Measurements from ENCODE around the gene PPFIA2. TPM values are rescaled to one million over a fixed set of nuclear protein-coding genes. Genes with fewer than 3 reads are reported as not detected.

PPFIA2 gene
- not detected for polyA plus RNA-seq

GRCh38 chr12:81759190-81760051, at the start of gene PPFIA2:
Gene PPFIA2, minus strand, starts transcription at chr12:81759350.
- Mint-ChIP-seq H3K4me1 (peaks cover 9 to 18% of the 10 kb centered on the region in 2 donors), H3K4me3 (peak within 1 kb of the TSS; percentile 58 to 76 (median 68)), H3K9me3 (peaks cover 0 to 5% (median 0%) of the 10 kb centered on the region in 6 donors), H3K27ac (no peak within 1 kb of the TSS), H3K36me3 (no peaks in the 10 kb centered on the region), H3K27me3 (ENCODE audit: low read depth in 3 of 3) (peaks cover 5 to 14% (median 5%) of the 10 kb centered on the region in 3 donors)
- DNase-seq = no peak

- Mint-ChIP-seq H3K9me3 (peaks cover 0 to 3% (median 0%) of the 10 kb centered on the region in 6 donors), H3K27me3 (ENCODE audit: low read depth in 3 of 3) (peaks cover 0 to 12% (median 0%) of the 10 kb centered on the region in 3 donors), H3K27ac (no peak overlapping the region), H3K36me3 (no peaks in the 10 kb centered on the region), H3K4me3 (no peak overlapping the region), H3K4me1 (no peaks in the 10 kb centered on the region)
- no peak for DNase-seq
Measured at GRCh38 chr12:81800298-81801148, 41.4 kb upstream of the PPFIA2 start.

DNA sequence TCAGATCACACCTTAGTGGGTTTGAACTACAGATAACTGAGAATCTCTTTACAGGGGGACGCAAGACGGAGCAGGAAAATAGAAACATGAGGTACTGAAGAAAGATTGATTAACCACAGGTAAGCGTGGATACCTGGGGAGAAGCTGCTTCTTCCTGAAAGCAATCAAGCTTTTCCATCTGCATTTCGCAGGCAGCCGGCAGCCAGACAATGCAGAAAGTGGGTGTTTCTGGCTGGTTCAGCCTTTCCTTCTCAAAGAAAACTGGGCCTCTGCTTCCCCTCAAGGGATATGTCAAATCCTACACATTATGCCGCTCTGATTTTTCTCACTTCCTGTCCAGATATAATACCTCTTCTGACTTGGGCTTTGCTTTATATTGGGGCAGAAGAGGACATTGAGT, 39.1 kb upstream of the PPFIA2 start:
- no peak for DNase-seq
- no peak overlapping the region for H3K4me3 Mint-ChIP-seq
- H3K27ac Mint-ChIP-seq = no peak overlapping the region
- no peaks in the 10 kb centered on the region for H3K36me3 Mint-ChIP-seq
- peaks cover 0 to 10% (median 0%) of the 10 kb centered on the region in 3 donors for H3K27me3 Mint-ChIP-seq (ENCODE audit: low read depth in 3 of 3)
- no peaks in the 10 kb centered on the region for H3K4me1 Mint-ChIP-seq
- peaks cover 0 to 3% (median 0%) of the 10 kb centered on the region in 6 donors for H3K9me3 Mint-ChIP-seq

DNA sequence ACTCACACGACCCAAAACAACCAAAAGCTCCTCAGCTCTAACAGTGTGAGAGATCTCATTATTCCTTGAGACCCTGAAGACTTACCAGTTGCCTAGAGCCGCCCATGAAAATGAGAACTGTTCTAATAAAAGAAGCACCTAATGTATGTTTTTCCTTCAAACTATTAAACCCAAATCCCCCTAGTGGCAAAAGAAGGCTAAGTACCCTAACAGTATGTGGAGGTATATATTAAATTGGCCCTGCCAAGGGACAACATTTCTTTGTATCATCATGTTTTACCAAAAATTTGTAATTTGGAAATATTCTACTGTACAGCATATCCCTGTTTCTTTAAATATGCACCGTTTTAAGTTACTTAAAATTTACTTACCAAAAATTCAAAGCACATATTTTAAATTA, 38.0 kb upstream of the PPFIA2 start:
- Mint-ChIP-seq H3K4me1 (no peaks in the 10 kb centered on the region), H3K4me3 (no peak overlapping the region), H3K9me3 (peaks cover 0 to 3% (median 0%) of the 10 kb centered on the region in 6 donors), H3K27me3 (ENCODE audit: low read depth in 3 of 3) (peaks cover 1 to 10% (median 4%) of the 10 kb centered on the region in 3 donors), H3K36me3 (no peaks in the 10 kb centered on the region), H3K27ac (no peak overlapping the region)
- DNase-seq = no peak

DNA sequence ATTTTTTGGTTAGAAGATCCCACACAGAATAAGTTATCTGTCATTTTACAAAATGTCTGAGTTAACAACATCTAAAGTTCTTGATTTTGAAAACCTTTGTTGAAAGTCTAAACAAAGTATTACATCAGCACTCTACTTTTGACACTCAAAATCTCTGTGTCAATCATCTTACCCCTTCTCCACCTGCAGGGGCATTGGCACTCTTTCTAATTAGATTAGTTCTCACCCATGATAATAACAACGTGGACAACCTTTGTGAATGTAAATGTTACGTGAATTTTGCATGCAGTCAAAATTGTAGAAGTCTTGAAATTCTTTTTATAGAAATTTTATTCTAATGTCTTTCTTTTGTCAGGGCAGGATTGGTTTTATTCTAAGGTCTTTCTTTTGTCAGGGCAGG, 33.5 kb upstream of the PPFIA2 start:
- Mint-ChIP-seq H3K27ac (no peak overlapping the region), H3K36me3 (no peaks in the 10 kb centered on the region), H3K4me3 (no peak overlapping the region), H3K9me3 (peaks cover 0 to 5% (median 0%) of the 10 kb centered on the region in 6 donors), H3K4me1 (no peaks in the 10 kb centered on the region), H3K27me3 (ENCODE audit: low read depth in 3 of 3) (peaks cover 2 to 4% (median 3%) of the 10 kb centered on the region in 3 donors)
- DNase-seq = no peak

- no peaks in the 10 kb centered on the region for H3K36me3 Mint-ChIP-seq
- no peak overlapping the region for H3K4me3 Mint-ChIP-seq
- H3K27ac Mint-ChIP-seq = no peak overlapping the region
- DNase-seq = no peak
- H3K9me3 Mint-ChIP-seq = no peaks in the 10 kb centered on the region
- H3K27me3 Mint-ChIP-seq (ENCODE audit: low read depth in 3 of 3) = peaks cover 2 to 3% (median 2%) of the 10 kb centered on the region in 3 donors
- no peaks in the 10 kb centered on the region for H3K4me1 Mint-ChIP-seq
Measured at GRCh38 chr12:81779216-81779615, 20.1 kb upstream of the PPFIA2 start.

- H3K27ac Mint-ChIP-seq = no peak overlapping the region
- no peak overlapping the region for H3K4me3 Mint-ChIP-seq
- H3K36me3 Mint-ChIP-seq = no peaks in the 10 kb centered on the region
- H3K27me3 Mint-ChIP-seq (ENCODE audit: low read depth in 3 of 3) = peaks cover 2 to 3% (median 2%) of the 10 kb centered on the region in 3 donors
- no peaks in the 10 kb centered on the region for H3K4me1 Mint-ChIP-seq
- DNase-seq = no peak
- no peaks in the 10 kb centered on the region for H3K9me3 Mint-ChIP-seq
Measured at GRCh38 chr12:81778719-81779118, 19.6 kb upstream of the PPFIA2 start.

- no peak for DNase-seq
- Mint-ChIP-seq H3K4me1 (peaks cover 9 to 18% of the 10 kb centered on the region in 2 donors), H3K27ac (no peak overlapping the region), H3K4me3 (peak overlapping the region; percentile 46 to 76 (median 62)), H3K9me3 (peaks cover 0 to 5% (median 0%) of the 10 kb centered on the region in 6 donors), H3K27me3 (ENCODE audit: low read depth in 3 of 3) (peaks cover 5 to 18% (median 5%) of the 10 kb centered on the region in 3 donors), H3K36me3 (no peaks in the 10 kb centered on the region)
Measured at GRCh38 chr12:81758421-81759189, 545 bp downstream of the PPFIA2 start.

GRCh38 chr12:81757731-81758365, 1.3 kb downstream of the PPFIA2 start:
- no peaks in the 10 kb centered on the region for H3K36me3 Mint-ChIP-seq
- peaks cover 5 to 14% (median 5%) of the 10 kb centered on the region in 3 donors for H3K27me3 Mint-ChIP-seq (ENCODE audit: low read depth in 3 of 3)
- H3K27ac Mint-ChIP-seq = no peak overlapping the region
- peaks cover 9 to 18% of the 10 kb centered on the region in 2 donors for H3K4me1 Mint-ChIP-seq
- H3K9me3 Mint-ChIP-seq = peaks cover 0 to 1% (median 0%) of the 10 kb centered on the region in 6 donors
- H3K4me3 Mint-ChIP-seq = peak overlapping the region; percentile 37 to 62 (median 56)
- DNase-seq = no peak

GRCh38 chr12:81729781-81730180, 29.4 kb downstream of the PPFIA2 start:
- Mint-ChIP-seq H3K9me3 (peaks cover 0 to 6% (median 0%) of the 10 kb centered on the region in 6 donors), H3K4me1 (no peaks in the 10 kb centered on the region), H3K27ac (no peak overlapping the region), H3K36me3 (no peaks in the 10 kb centered on the region), H3K27me3 (ENCODE audit: low read depth in 3 of 3) (peaks cover 0 to 8% (median 4%) of the 10 kb centered on the region in 3 donors), H3K4me3 (no peak overlapping the region)
- no peak for DNase-seq

GRCh38 chr12:81727391-81727790, 31.8 kb downstream of the PPFIA2 start:
- no peaks in the 10 kb centered on the region for H3K36me3 Mint-ChIP-seq
- peaks cover 0 to 6% (median 0%) of the 10 kb centered on the region in 6 donors for H3K9me3 Mint-ChIP-seq
- peaks cover 0 to 8% (median 4%) of the 10 kb centered on the region in 3 donors for H3K27me3 Mint-ChIP-seq (ENCODE audit: low read depth in 3 of 3)
- no peaks in the 10 kb centered on the region for H3K4me1 Mint-ChIP-seq
- no peak overlapping the region for H3K27ac Mint-ChIP-seq
- H3K4me3 Mint-ChIP-seq = no peak overlapping the region
- DNase-seq = no peak

- no peak overlapping the region for H3K4me3 Mint-ChIP-seq
- H3K27me3 Mint-ChIP-seq (ENCODE audit: low read depth in 3 of 3) = peaks cover 0 to 8% (median 4%) of the 10 kb centered on the region in 3 donors
Measured at GRCh38 chr12:81726634-81727033, 32.5 kb downstream of the PPFIA2 start.

GRCh38 chr12:81723361-81723760, 35.8 kb downstream of the PPFIA2 start:
- no peak for DNase-seq
- Mint-ChIP-seq H3K36me3 (no peaks in the 10 kb centered on the region), H3K9me3 (peaks cover 0 to 6% (median 0%) of the 10 kb centered on the region in 6 donors), H3K4me3 (no peak overlapping the region), H3K27me3 (ENCODE audit: low read depth in 3 of 3) (no peaks in the 10 kb centered on the region), H3K4me1 (no peaks in the 10 kb centered on the region), H3K27ac (no peak overlapping the region)

More at GRCh38 chr12:81726634-81727033, 32.5 kb downstream of the PPFIA2 start:
- no peak for DNase-seq
- H3K9me3 Mint-ChIP-seq = peaks cover 0 to 6% (median 0%) of the 10 kb centered on the region in 6 donors
- no peaks in the 10 kb centered on the region for H3K36me3 Mint-ChIP-seq
- H3K27ac Mint-ChIP-seq = no peak overlapping the region
- H3K4me1 Mint-ChIP-seq = no peaks in the 10 kb centered on the region
